ENCODE measurements around the gene PIGA.

- TF ChIP-seq E2F1 (CRISPR knock-in tag; IDR thresholded peaks at IDR 0.05) (no peak), CTCF (IDR thresholded peaks at IDR 0.05 in 2 of 3, conservative IDR thresholded peaks at IDR 0.05 in 1 of 3; ENCODE audit: insufficient read depth in 2 of 3, low read depth in 1 of 3, low read length in 3 of 3) (no peak), ARID3A (IDR thresholded peaks at IDR 0.05; ENCODE audit: borderline replicate concordance, low read depth, low read length) (no peak), MXI1 (IDR thresholded peaks at IDR 0.05; ENCODE audit: low read depth, low read length) (no peak), HDAC2 (IDR thresholded peaks at IDR 0.05) (no peak)
Measured at GRCh38 chrX:15315509-15315908, 19.8 kb downstream of the PIGA start, which contains the start of gene ASB11.
